ENCODE measurements around the gene TRIM45.

Gene TRIM45

GRCh38 chr1:117107364-117107763 lies 14.2 kb downstream of the TRIM45 start (continued):
- TF ChIP-seq ZNF777 (tag by site-specific recombination; IDR thresholded peaks at IDR 0.05; ENCODE audit: borderline replicate concordance) = no peak
- no peak for TF ChIP-seq ZNF549 (tag by site-specific recombination; IDR thresholded peaks at IDR 0.05)
- no peak for TF ChIP-seq ZNF157 (tag by site-specific recombination; IDR thresholded peaks at IDR 0.05)
- TF ChIP-seq ZNF776 (tag by site-specific recombination; IDR thresholded peaks at IDR 0.05; ENCODE audit: borderline replicate concordance) = no peak
- TF ChIP-seq AEBP2 (tag by site-specific recombination; IDR thresholded peaks at IDR 0.05; ENCODE audit: borderline replicate concordance) = no peak
- no peak for TF ChIP-seq PBX3 (CRISPR knock-in tag; IDR thresholded peaks at IDR 0.05)
- no peak for TF ChIP-seq REST (tag by site-specific recombination; IDR thresholded peaks at IDR 0.05)
- no peak for TF ChIP-seq PRDM2 (tag by site-specific recombination; IDR thresholded peaks at IDR 0.05; ENCODE audit: borderline replicate concordance)
- no peak for TF ChIP-seq ZNF785 (tag by site-specific recombination; IDR thresholded peaks at IDR 0.05)

GRCh38 chr1:117106478-117106877 lies 15.1 kb downstream of the TRIM45 start:
- H3K4me3 ChIP-seq (ENCODE audit: low read depth, low read length) = no peak overlapping the region
- no peaks in the 10 kb centered on the region for H3K9me3 ChIP-seq (ENCODE audit: control insufficient read depth, insufficient read depth, low read depth, low read length)
- peaks cover 6 to 76% of the 10 kb centered on the region in 2 experiments; a peak in 2 of 3 replicates for H3K36me3 ChIP-seq (ENCODE audit: control insufficient read depth in 2 of 2, insufficient read depth in 1 of 2, low read length in 2 of 2)
- H3K27ac ChIP-seq (ENCODE audit: extremely low read depth, low read depth, low read length) = no peak overlapping the region
- no peaks in the 10 kb centered on the region for H3K4me1 ChIP-seq (ENCODE audit: control insufficient read depth, insufficient read depth, low read length)
- POLR2A ChIA-PET = no interaction called here
- CTCF ChIA-PET = interaction anchor here (0.6 to 0.9 kb wide), 2 partner anchors 40 to 269 kb away, joined by 3 read pairs; no protein-coding TSS in a partner anchor
- TF ChIP-seq ZFP41 (tag by site-specific recombination; IDR thresholded peaks at IDR 0.05; ENCODE audit: borderline replicate concordance) = no peak
- no peak for TF ChIP-seq ZNF501 (tag by site-specific recombination; IDR thresholded peaks at IDR 0.05)
- no peak for TF ChIP-seq ZFP37 (tag by site-specific recombination; IDR thresholded peaks at IDR 0.05)
- no peak for TF ChIP-seq ZNF785 (tag by site-specific recombination; IDR thresholded peaks at IDR 0.05)
- TF ChIP-seq ZNF449 (tag by site-specific recombination; IDR thresholded peaks at IDR 0.05) = no peak
- TF ChIP-seq TRIM28 (IDR thresholded peaks at IDR 0.05; ENCODE audit: borderline replicate concordance, low read length) = no peak
- TF ChIP-seq PRDM1 (tag by site-specific recombination; IDR thresholded peaks at IDR 0.05) = no peak
- no peak for TF ChIP-seq ZNF132 (tag by site-specific recombination; IDR thresholded peaks at IDR 0.05; ENCODE audit: borderline replicate concordance)
- TF ChIP-seq ZNF76 (tag by site-specific recombination; IDR thresholded peaks at IDR 0.05; ENCODE audit: borderline replicate concordance, low read depth) = no peak
- TF ChIP-seq SETDB1 (IDR thresholded peaks at IDR 0.05; ENCODE audit: insufficient read length, low read length) = no peak
